Measurements from ENCODE around the gene SUPT6H.
"Not testable (repeated sequence)": the region's sequence is repeated elsewhere in the genome, so short reads cannot be mapped to it uniquely, and the experiment has no call there.

SUPT6H gene

GRCh38 chr17:28648698-28649097 is 13.3 kb upstream of the SUPT6H start:
- no peak for DNase-seq (ENCODE audit: low spot score)

- no peak for DNase-seq (ENCODE audit: low spot score)
Observed at GRCh38 chr17:28655160-28655559, 6.8 kb upstream of the SUPT6H start.

GRCh38 chr17:28657756-28658155 is 4.2 kb upstream of the SUPT6H start:
- no peak for DNase-seq (ENCODE audit: low spot score)

GRCh38 chr17:28658342-28658741 is 3.7 kb upstream of the SUPT6H start:
- not testable (repeated sequence) for DNase-seq (ENCODE audit: low spot score)

GRCh38 chr17:28658766-28659496 is 3.1 kb upstream of the SUPT6H start:
- not testable (repeated sequence) for DNase-seq (ENCODE audit: low spot score)

- not testable (repeated sequence) for DNase-seq (ENCODE audit: low spot score)
Observed at GRCh38 chr17:28659497-28659881, 2.5 kb upstream of the SUPT6H start.

GRCh38 chr17:28662527-28662829 is 473 bp downstream of the SUPT6H start:
- no peak for DNase-seq (ENCODE audit: low spot score)

- DNase-seq (ENCODE audit: low spot score): no peak
Observed at GRCh38 chr17:28663723-28664122, 1.7 kb downstream of the SUPT6H start.

- DNase-seq (ENCODE audit: low spot score): no peak
Observed at GRCh38 chr17:28665994-28666393, 4.0 kb downstream of the SUPT6H start.

GRCh38 chr17:28667870-28668269 is 5.9 kb downstream of the SUPT6H start:
- no peak for DNase-seq (ENCODE audit: low spot score)

- DNase-seq (ENCODE audit: low spot score): no peak
Observed at GRCh38 chr17:28669918-28670317, 7.9 kb downstream of the SUPT6H start.

- DNase-seq (ENCODE audit: low spot score): no peak
Observed at GRCh38 chr17:28675490-28675889, 13.5 kb downstream of the SUPT6H start.

GRCh38 chr17:28675980-28676379 is 14.0 kb downstream of the SUPT6H start:
- no peak for DNase-seq (ENCODE audit: low spot score)

- no peak for DNase-seq (ENCODE audit: low spot score)
Observed at GRCh38 chr17:28682655-28683054, 20.6 kb downstream of the SUPT6H start.

- DNase-seq (ENCODE audit: low spot score): peak; percentile 85
Observed at GRCh38 chr17:28684963-28685362, 23.0 kb downstream of the SUPT6H start.

- DNase-seq (ENCODE audit: low spot score): no peak
Observed at GRCh38 chr17:28685366-28685765, 23.4 kb downstream of the SUPT6H start.

- no peak for DNase-seq (ENCODE audit: low spot score)
Observed at GRCh38 chr17:28686296-28686695, 24.3 kb downstream of the SUPT6H start.

- no peak for DNase-seq (ENCODE audit: low spot score)
Observed at GRCh38 chr17:28688481-28688880, 26.5 kb downstream of the SUPT6H start.

- DNase-seq (ENCODE audit: low spot score): no peak
Observed at GRCh38 chr17:28689011-28689410, 27.0 kb downstream of the SUPT6H start.

- DNase-seq (ENCODE audit: low spot score): no peak
Observed at GRCh38 chr17:28693869-28694268, 31.9 kb downstream of the SUPT6H start.

- no peak for DNase-seq (ENCODE audit: low spot score)
Observed at GRCh38 chr17:28698253-28698941, 36.4 kb downstream of the SUPT6H start.

GRCh38 chr17:28700278-28700677 is 38.3 kb downstream of the SUPT6H start:
- no peak for DNase-seq (ENCODE audit: low spot score)

- no peak for DNase-seq (ENCODE audit: low spot score)
Observed at GRCh38 chr17:28700830-28701492, 39.0 kb downstream of the SUPT6H start.

Data from putamen (tissue), 1 donor.